K562 (cell line): ENCODE measurements around the gene DOCK8. TPM values are rescaled to one million over a fixed set of nuclear protein-coding genes. Genes with fewer than 3 reads are reported as not detected.

Experiments
- ATAC-seq: fragments of 200-7000 bp; cut with Tn5 transposase; 3 replicates; pipeline ENCODE4 v1.9.1; 2020; ENCODE audit warnings: moderate library complexity
- BruUV-seq: library from RNA; stranded (reverse); fragments of 400-500 nt; replicated peaks from 2 replicates; lab custom pipeline; 2021; lab: Mats Ljungman, UMichigan
- CTCF ChIA-PET: fragments of 300-600 bp; formaldehyde crosslinking; extraction: SDS; loops from one replicate; lab custom pipeline; 2021; ENCODE audit warnings: low intra/inter-chr PET ratio; lab: Yijun Ruan, JAX
- POLR2A ChIA-PET: fragments of 300-600, 350-650 bp; sonication (Branson Sonifier 250); formaldehyde crosslinking; extraction: SDS; loops from one replicate; lab custom pipeline; 2021; ENCODE audit warnings: antibody characterized with exemption, inconsistent platforms; lab: Yijun Ruan, JAX
- DNase-seq, 4 experiments: peaks; one replicate each; pipeline versions ENCODE4 v3.0.0 to v3.0.0-alpha.2; 2011 to 2018; ENCODE audit warnings: low spot score in 3 of 4, mixed read lengths in 3 of 4; ENCODE audit errors: extremely low read depth in 1 of 4
- FAIRE-seq: peaks from 2 replicates; lab custom pipeline; 2011; peaks lifted over from hg19 to GRCh38; lab: Jason Lieb, UNC
- H2AFZ ChIP-seq: 2 replicates; pipeline ENCODE4 v1.6.0; 2011; ENCODE audit warnings: low read depth, low read length, control low read depth, inconsistent platforms
- H3K27ac ChIP-seq: fragments of 200-600 bp; 3 replicates; pipeline ENCODE4 v1.8.0; 2011; ENCODE audit warnings: low read depth, mild to moderate bottlenecking, control low read depth, inconsistent platforms, low read length, moderate library complexity, mixed read lengths; ENCODE audit errors: extremely low read depth
- H3K27me3 ChIP-seq, 2 experiments: fragments of 300-600 bp in 1 of 2; 2 replicates in 1 of 2; 3 replicates in 1 of 2; pipeline versions ENCODE4 v1.6.0 to v1.8.0; 2011; ENCODE audit warnings: inconsistent platforms in 2 of 2, low read length in 2 of 2, mild to moderate bottlenecking in 1 of 2, mixed read lengths in 1 of 2, moderate library complexity in 1 of 2; ENCODE audit not compliant: control insufficient read depth in 2 of 2, insufficient read depth in 2 of 2
- H3K36me3 ChIP-seq: fragments of 300-600 bp; 3 replicates; pipeline ENCODE4 v1.8.0; 2011; ENCODE audit warnings: mild to moderate bottlenecking, low read length, inconsistent platforms; ENCODE audit not compliant: control insufficient read depth, insufficient read depth
- H3K4me1 ChIP-seq, 2 experiments: fragments of 200-600 bp in 1 of 2; replicated peaks in 1 of 2; 2 replicates in 1 of 2; 3 replicates in 1 of 2; pipeline versions ENCODE4 v1.5.1 to v1.8.0; 2011; ENCODE audit warnings: inconsistent platforms in 2 of 2, low read length in 2 of 2, mild to moderate bottlenecking in 1 of 2, mixed read lengths in 1 of 2, moderate library complexity in 1 of 2; ENCODE audit not compliant: control insufficient read depth in 2 of 2, insufficient read depth in 2 of 2
- H3K4me2 ChIP-seq: 2 replicates; pipeline ENCODE4 v1.6.1; 2011; ENCODE audit warnings: low read length, control low read depth, inconsistent platforms, mixed read lengths; ENCODE audit not compliant: insufficient read depth
- H3K4me3 ChIP-seq: fragments of 200-600 bp; sonication (generic), shearing (Covaris generic); 2 replicates; pipeline ENCODE4 v1.5.1; 2016; ENCODE audit warnings: control low read depth, inconsistent platforms
- H3K79me2 ChIP-seq: fragments of 200-600 bp; 3 replicates; pipeline ENCODE4 v1.8.0; 2011; ENCODE audit warnings: low read length, inconsistent platforms; ENCODE audit not compliant: control insufficient read depth, insufficient read depth
- H3K9ac ChIP-seq, 2 experiments: 2 replicates each; pipeline versions ENCODE4 v1.6.0 to v1.6.1; 2011; ENCODE audit warnings: low read depth in 2 of 2, low read length in 2 of 2, control low read depth in 1 of 2, inconsistent platforms in 1 of 2, mild to moderate bottlenecking in 1 of 2, mixed read lengths in 1 of 2; ENCODE audit not compliant: insufficient read depth in 1 of 2
- H3K9me1 ChIP-seq: one replicate; pipeline ENCODE4 v1.6.0; 2011; ENCODE audit warnings: inconsistent platforms, mild to moderate bottlenecking, low read length, moderate library complexity; ENCODE audit not compliant: control insufficient read depth, insufficient read depth
- H3K9me3 ChIP-seq: replicated peaks from 2 replicates; pipeline ENCODE4 v1.5.1; 2011; ENCODE audit warnings: low read depth, low read length, inconsistent platforms; ENCODE audit not compliant: control insufficient read depth, insufficient read depth
- H4K20me1 ChIP-seq: replicated peaks from 2 replicates; pipeline ENCODE4 v1.6.1; 2011; ENCODE audit warnings: low read length, inconsistent platforms, mixed read lengths; ENCODE audit not compliant: control insufficient read depth, insufficient read depth
- CBX3 ChIP-seq, 2 experiments: IDR thresholded peaks; 1 replicate in 1 of 2; 2 replicates in 1 of 2; pipeline ENCODE4 v1.6.1; 2012; ENCODE audit warnings: inconsistent platforms in 2 of 2, low read length in 2 of 2, borderline replicate concordance in 1 of 2, control low read depth in 1 of 2
- KDM4B ChIP-seq, 2 experiments: fragments of 450-650 bp in 1 of 2; sonication (generic) in 1 of 2; IDR thresholded peaks; 2 replicates each; pipeline ENCODE4 v1.6.1; 2016 to 2017; ENCODE audit warnings: borderline replicate concordance in 2 of 2, antibody characterized with exemption in 1 of 2, low read depth in 1 of 2, mild to moderate bottlenecking in 1 of 2
- L3MBTL2 ChIP-seq: fragments of 450-650 bp; IDR thresholded peaks from 2 replicates; pipeline ENCODE4 v1.6.1; 2016; ENCODE audit warnings: mild to moderate bottlenecking, moderate library complexity
- ZEB2 ChIP-seq: fragments of 450-650 bp; IDR thresholded peaks from 2 replicates; pipeline ENCODE4 v1.6.1; 2016
- WGBS: fragments of 100-300 bp; shearing (Covaris generic); methylation state at CpG from one replicate; pipeline ENCODE4 v1.1.6; 2016; ENCODE audit warnings: low coverage, mixed read lengths; ENCODE audit not compliant: insufficient coverage; ENCODE audit errors: missing lambda C conversion rate; 5-methylcytosine and 5-hydroxymethylcytosine counted together
- in situ Hi-C: fragments of 300-500 bp; cut with MboI; formaldehyde crosslinking; loops from 4 replicates; pipeline ENCODE4 v1.15.0; 2018; ENCODE audit warnings: inconsistent platforms, mixed read lengths
- intact Hi-C: fragments of 100-400 bp; cut with micrococcal nuclease; formaldehyde crosslinking; loops from 2 replicates; pipeline ENCODE4 v1.14.2; 2022
- polyA plus RNA-seq, 8 experiments: library from polyadenylated mRNA; depleted of rRNA in 4 of 8; stranded (reverse) in 5 of 8; unstranded in 3 of 8; fragments of >200 nt; fragmentation: Nextera tagmentation in 2 of 8; fragmentation: Illumina TruSeq in 1 of 8; extraction: Ambion mirVana in 2 of 8; extraction: Trizol in 1 of 8; gene quantifications; 2 replicates each; pipeline versions ENCODE4 v1.2.1 to v1.2.3, GENCODE V29; 2011 to 2014; ENCODE audit warnings: inconsistent platforms in 1 of 8, missing spikeins in 1 of 8
- total RNA-seq, 7 experiments: library from RNA; depleted of rRNA in 6 of 7; stranded (reverse); fragments of >200 nt in 6 of 7; fragmentation: Illumina TruSeq in 2 of 7; extraction: Trizol in 2 of 7; gene quantifications; 2 replicates each; pipeline versions ENCODE4 v1.2.1 to v1.2.3, GENCODE V29; 2011 to 2021; ENCODE audit warnings: low replicate concordance in 1 of 7
- TF ChIP-seq, protein P1 (sequence below): fragments of 250-450 bp; sonication (Bioruptor Pico); IDR thresholded peaks from 2 replicates; pipeline ENCODE4 v1.8.0; 2022; ENCODE audit warnings: moderate library complexity, mild to moderate bottlenecking, inconsistent platforms
- TF ChIP-seq, protein P2 (sequence below): fragments of 150-350 bp; conservative IDR thresholded peaks from 2 replicates; pipeline ENCODE4 v1.6.1; 2014; ENCODE audit warnings: low read length
- TF ChIP-seq, protein P3 (sequence below), 2 experiments: fragments of 450-650 bp in 1 of 2; sonication (generic) in 1 of 2; formaldehyde crosslinking; conservative IDR thresholded peaks; 2 replicates each; pipeline versions ENCODE4 v1.4.0 to v1.8.1; 2020 to 2022; ENCODE audit warnings: mild to moderate bottlenecking in 1 of 2, missing genetic modification reagents in 1 of 2

The DOCK8 gene
- total and polyA plus RNA-seq, 9 of the 15 experiments (the other 6 are each of a cell fraction or from before 2014, with no cell fraction given) = 14.4 to 53.8 (median 25.1) TPM

DNA sequence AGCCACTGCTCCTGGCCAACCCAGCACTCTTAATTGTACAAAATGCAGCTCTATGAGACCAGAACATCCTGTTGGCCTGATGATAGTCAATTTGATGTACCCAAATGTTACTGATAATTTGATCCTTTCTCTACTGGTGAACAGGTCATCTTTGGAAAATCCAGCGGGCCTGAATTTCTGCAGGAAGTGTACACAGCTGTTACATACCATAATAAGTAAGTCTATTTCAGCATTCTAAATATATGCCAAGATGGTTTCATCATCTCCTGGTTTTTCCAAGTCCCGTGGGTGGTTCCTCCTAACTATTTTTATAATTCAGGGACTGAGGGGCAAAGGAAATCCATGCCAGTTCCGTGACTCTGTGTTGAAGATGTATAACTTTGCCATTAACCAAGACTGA is 155.4 kb downstream of the DOCK8 start:
- Histone ChIP-seq H3K4me1 (no peaks in the 10 kb centered on the region; a peak in 1 of 5 replicates), H3K4me2 (no peak overlapping the region), H2AFZ (no peak overlapping the region), H3K4me3 (no peak overlapping the region), H3K36me3 (peaks cover 67% of the 10 kb centered on the region; the same call in 2 of the 3 replicates), H3K27me3 (no peaks in the 10 kb centered on the region), H3K79me2 (no peaks in the 10 kb centered on the region), H3K9ac (no peak overlapping the region), H3K9me3 (no peaks in the 10 kb centered on the region), H3K27ac (no peak overlapping the region), H4K20me1 (no peaks in the 10 kb centered on the region), H3K9me1 (no peaks in the 10 kb centered on the region)
- intact Hi-C loops (no loop called here), in situ Hi-C loops (no loop called here)
- BruUV-seq = no TSS peak
- FAIRE-seq (no peak), DNase-seq (no peak), ATAC-seq (no peak)
- 82% methylated on average over 3 of the region's 3 CpGs for WGBS
- ChIA-PET POLR2A (no interaction called here), CTCF (no interaction called here)
- TF ChIP-seq ZEB2 = no peak
- TF ChIP-seq, protein P1, sequence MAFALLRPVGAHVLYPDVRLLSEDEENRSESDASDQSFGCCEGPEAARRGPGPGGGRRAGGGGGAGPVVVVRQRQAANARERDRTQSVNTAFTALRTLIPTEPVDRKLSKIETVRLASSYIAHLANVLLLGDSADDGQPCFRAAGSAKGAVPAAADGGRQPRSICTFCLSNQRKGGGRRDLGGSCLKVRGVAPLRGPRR (CRISPR knock-in tag) = no peak
- no peak for TF ChIP-seq CBX3 (IDR thresholded peaks at IDR 0.05; ENCODE audit: borderline replicate concordance in 1 of 2, low read length in 2 of 2)
- TF ChIP-seq L3MBTL2 = no peak
- TF ChIP-seq KDM4B (IDR thresholded peaks at IDR 0.05; ENCODE audit: borderline replicate concordance in 2 of 2, low read depth in 1 of 2) = no peak
- TF ChIP-seq, protein P2, sequence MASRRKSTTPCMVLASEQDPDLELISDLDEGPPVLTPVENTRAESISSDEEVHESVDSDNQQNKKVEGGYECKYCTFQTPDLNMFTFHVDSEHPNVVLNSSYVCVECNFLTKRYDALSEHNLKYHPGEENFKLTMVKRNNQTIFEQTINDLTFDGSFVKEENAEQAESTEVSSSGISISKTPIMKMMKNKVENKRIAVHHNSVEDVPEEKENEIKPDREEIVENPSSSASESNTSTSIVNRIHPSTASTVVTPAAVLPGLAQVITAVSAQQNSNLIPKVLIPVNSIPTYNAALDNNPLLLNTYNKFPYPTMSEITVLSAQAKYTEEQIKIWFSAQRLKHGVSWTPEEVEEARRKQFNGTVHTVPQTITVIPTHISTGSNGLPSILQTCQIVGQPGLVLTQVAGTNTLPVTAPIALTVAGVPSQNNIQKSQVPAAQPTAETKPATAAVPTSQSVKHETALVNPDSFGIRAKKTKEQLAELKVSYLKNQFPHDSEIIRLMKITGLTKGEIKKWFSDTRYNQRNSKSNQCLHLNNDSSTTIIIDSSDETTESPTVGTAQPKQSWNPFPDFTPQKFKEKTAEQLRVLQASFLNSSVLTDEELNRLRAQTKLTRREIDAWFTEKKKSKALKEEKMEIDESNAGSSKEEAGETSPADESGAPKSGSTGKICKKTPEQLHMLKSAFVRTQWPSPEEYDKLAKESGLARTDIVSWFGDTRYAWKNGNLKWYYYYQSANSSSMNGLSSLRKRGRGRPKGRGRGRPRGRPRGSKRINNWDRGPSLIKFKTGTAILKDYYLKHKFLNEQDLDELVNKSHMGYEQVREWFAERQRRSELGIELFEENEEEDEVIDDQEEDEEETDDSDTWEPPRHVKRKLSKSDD = no peak
- TF ChIP-seq, protein P3, sequence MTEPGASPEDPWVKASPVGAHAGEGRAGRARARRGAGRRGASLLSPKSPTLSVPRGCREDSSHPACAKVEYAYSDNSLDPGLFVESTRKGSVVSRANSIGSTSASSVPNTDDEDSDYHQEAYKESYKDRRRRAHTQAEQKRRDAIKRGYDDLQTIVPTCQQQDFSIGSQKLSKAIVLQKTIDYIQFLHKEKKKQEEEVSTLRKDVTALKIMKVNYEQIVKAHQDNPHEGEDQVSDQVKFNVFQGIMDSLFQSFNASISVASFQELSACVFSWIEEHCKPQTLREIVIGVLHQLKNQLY (CRISPR knock-in tag; conservative IDR thresholded peaks at IDR 0.05) = no peak
